ENCODE data around the gene MEX3C. TPM values are rescaled to one million over a fixed set of nuclear protein-coding genes. Genes with fewer than 3 reads are reported as not detected.

The MEX3C gene
- total RNA-seq, 2 donors from 2014 or later = 16.5 to 16.6 TPM

DNA sequence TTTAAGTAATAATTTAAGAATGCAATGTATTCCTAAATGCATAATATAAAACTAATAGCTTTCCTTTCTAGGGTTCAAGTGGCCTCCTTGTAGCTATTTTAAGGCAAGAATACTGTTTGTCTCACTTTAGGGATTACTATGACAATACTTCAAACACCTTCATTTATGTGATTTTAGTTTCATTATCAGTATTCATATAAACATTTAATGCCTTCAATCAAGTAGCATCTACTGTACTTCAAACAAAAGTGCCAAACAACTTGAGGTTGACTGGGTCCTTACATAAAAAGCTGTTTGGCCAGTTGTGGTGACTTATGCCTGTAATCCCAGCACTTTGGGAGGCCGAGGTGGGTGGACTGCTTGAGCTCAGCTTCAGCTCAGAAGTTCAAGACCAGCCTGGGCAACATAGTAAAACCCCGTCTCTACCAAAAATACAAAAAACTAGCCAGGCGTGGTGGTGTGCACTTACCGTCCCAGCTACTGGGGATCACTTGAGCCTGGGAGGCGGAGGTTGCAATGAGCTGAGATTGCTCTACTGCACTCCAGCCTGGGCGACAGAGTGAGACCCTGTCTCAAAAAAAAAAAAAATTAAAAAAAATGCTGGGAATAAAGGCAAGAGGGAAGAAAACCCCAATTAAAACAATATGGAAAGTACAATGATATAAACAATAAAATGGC lies 9.3 kb downstream of the MEX3C start:
- WGBS, 2 donors = 91 to 94% methylated on average over 6 of the region's 6 CpGs

DNA sequence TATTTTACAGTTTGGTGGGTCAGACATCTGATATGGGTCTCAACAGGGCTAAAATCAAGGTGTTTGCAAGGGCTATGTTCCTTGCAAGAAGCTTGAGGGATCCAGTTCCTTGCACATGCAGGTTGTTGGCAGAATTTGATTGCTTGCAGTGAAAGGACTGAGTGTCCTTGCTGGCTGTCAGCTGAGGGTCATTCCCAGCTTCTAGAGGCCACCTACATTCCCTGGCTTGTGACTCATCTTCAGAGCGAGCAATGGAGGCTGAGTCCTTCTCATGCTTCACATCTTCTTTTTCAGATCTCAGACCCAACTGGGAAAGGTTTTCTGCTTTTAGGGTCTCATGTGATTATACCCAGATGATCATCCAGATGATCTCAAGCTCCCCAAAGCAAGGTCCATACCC lies 12.4 kb downstream of the MEX3C start:
- H3K9me3 ChIP-seq = no peaks in the 10 kb centered on the region
- 88 to 100% methylated on average over 1 of the region's 1 CpG for WGBS, 2 donors

More for the DNA sequence above, 9.3 kb downstream of the MEX3C start:
- no peak for ATAC-seq
- H3K36me3 ChIP-seq (replicated peaks in 1 of 2; ENCODE audit: insufficient read depth in 1 of 2, low read depth in 2 of 2) = no peaks in the 10 kb centered on the region
- no peak overlapping the region for H3K27ac ChIP-seq
- H3K4me1 ChIP-seq = peaks cover 37% of the 10 kb centered on the region
- no peak overlapping the region for H3K4me3 ChIP-seq
- TF ChIP-seq, protein P1, sequence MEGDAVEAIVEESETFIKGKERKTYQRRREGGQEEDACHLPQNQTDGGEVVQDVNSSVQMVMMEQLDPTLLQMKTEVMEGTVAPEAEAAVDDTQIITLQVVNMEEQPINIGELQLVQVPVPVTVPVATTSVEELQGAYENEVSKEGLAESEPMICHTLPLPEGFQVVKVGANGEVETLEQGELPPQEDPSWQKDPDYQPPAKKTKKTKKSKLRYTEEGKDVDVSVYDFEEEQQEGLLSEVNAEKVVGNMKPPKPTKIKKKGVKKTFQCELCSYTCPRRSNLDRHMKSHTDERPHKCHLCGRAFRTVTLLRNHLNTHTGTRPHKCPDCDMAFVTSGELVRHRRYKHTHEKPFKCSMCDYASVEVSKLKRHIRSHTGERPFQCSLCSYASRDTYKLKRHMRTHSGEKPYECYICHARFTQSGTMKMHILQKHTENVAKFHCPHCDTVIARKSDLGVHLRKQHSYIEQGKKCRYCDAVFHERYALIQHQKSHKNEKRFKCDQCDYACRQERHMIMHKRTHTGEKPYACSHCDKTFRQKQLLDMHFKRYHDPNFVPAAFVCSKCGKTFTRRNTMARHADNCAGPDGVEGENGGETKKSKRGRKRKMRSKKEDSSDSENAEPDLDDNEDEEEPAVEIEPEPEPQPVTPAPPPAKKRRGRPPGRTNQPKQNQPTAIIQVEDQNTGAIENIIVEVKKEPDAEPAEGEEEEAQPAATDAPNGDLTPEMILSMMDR (IDR thresholded peaks at IDR 0.05) = no peak
- TF ChIP-seq POLR2A (IDR thresholded peaks at IDR 0.05) = no peak
- no peak for DNase-seq
- intact Hi-C loops (cut with DNase I) = no loop called here
- no peaks in the 10 kb centered on the region for H3K9me3 ChIP-seq
- H3K27me3 ChIP-seq = no peaks in the 10 kb centered on the region

DNA sequence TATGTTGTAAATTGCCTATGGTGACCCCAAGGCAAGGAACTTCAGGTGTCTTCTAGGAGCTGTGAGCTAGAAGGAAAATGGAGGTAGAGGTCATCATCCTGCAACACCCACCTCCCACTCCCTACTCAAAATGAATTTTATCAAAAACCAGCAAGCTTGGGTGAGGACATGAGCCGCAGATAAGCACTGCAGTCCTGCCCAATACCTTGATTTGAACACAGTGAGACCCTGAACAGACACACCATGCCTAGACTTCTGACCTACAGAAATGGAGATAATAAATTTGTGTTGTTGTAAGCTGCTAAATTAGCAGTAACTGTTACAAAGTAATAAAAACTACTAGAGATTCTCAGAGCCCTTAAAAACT lies 13.4 kb downstream of the MEX3C start:
- intact Hi-C loops (cut with DNase I) = no loop called here
- no peak for TF ChIP-seq POLR2A (IDR thresholded peaks at IDR 0.05)
- TF ChIP-seq, protein P1 (IDR thresholded peaks at IDR 0.05) = no peak
- Histone ChIP-seq H3K27ac (no peak overlapping the region), H3K9me3 (no peaks in the 10 kb centered on the region), H3K4me1 (peaks cover 7% of the 10 kb centered on the region), H3K36me3 (replicated peaks in 1 of 2; ENCODE audit: insufficient read depth in 1 of 2, low read depth in 2 of 2) (no peaks in the 10 kb centered on the region), H3K4me3 (no peak overlapping the region), H3K27me3 (no peaks in the 10 kb centered on the region)
- 91 to 100% methylated on average over 1 of the region's 1 CpG for WGBS, 2 donors
- ATAC-seq (no peak), DNase-seq (no peak)

More for the DNA sequence above, 12.4 kb downstream of the MEX3C start:
- no peak for ATAC-seq
- Histone ChIP-seq H3K27ac (no peak overlapping the region), H3K4me1 (peaks cover 10% of the 10 kb centered on the region), H3K36me3 (replicated peaks in 1 of 2; ENCODE audit: insufficient read depth in 1 of 2, low read depth in 2 of 2) (no peaks in the 10 kb centered on the region), H3K4me3 (no peak overlapping the region), H3K27me3 (no peaks in the 10 kb centered on the region)
- intact Hi-C loops (cut with DNase I) = no loop called here
- TF ChIP-seq POLR2A (IDR thresholded peaks at IDR 0.05) = no peak
- TF ChIP-seq, protein P1 (IDR thresholded peaks at IDR 0.05) = no peak
- DNase-seq = no peak

DNA sequence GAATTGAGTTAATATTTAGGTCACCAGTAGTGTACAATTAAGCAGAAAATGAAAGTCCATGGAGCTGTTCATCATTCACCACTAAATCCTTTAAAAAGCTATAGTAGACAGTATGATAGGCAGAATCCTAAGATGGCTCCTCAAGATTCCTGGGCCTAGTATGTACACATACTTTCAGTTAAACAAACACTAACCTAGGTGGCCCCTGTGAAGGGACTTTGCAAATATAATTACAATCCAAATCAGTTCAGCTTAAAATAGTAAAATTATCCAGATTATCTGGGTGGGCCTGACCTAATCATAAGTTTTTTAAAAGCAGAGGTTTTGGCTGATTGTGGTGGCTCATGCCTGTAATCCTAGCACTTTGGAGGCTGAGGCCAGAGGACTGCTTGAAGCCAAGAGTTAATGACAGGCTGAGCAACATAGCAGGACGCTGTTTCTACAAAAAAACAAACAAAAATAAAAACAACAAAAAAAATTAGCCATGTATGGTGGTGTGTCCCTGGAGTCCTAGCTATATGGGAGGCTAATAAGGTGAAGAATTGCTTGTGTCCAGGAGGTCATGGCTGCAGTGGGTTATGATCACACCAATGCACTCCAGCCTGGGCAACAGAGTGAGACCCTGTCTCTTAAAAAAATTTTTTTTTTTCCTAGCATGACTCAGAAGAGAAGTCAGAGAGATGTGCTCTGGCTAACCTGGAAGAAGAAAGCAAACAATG lies 13.9 kb downstream of the MEX3C start:
- DNase-seq (no peak), ATAC-seq (no peak)
- intact Hi-C loops (cut with DNase I) = no loop called here
- H3K9me3 ChIP-seq = no peaks in the 10 kb centered on the region
- H3K36me3 ChIP-seq (replicated peaks in 1 of 2; ENCODE audit: insufficient read depth in 1 of 2, low read depth in 2 of 2) = no peaks in the 10 kb centered on the region
- no peak overlapping the region for H3K4me3 ChIP-seq
- peaks cover 7% of the 10 kb centered on the region for H3K4me1 ChIP-seq
- TF ChIP-seq, protein P1 (IDR thresholded peaks at IDR 0.05) = no peak
- TF ChIP-seq POLR2A (IDR thresholded peaks at IDR 0.05) = no peak
- no peak overlapping the region for H3K27ac ChIP-seq
- 85 to 100% methylated on average over 1 of the region's 1 CpG for WGBS, 2 donors
- H3K27me3 ChIP-seq = no peaks in the 10 kb centered on the region
